ENCODE measurements around the gene NEK6. TPM values are rescaled to one million over a fixed set of nuclear protein-coding genes. Genes with fewer than 3 reads are reported as not detected.

NEK6 gene
- total and polyA plus RNA-seq, 10 donors = 11.2 to 71.3 (median 41.1) TPM

- intact Hi-C loops (cut with DNase I; ENCODE audit: low total_unique reads) = no loop called here
- Histone ChIP-seq H3K9me3 (no peaks in the 10 kb centered on the region), H3K36me3 (peaks cover 0 to 94% (median 41%) of the 10 kb centered on the region in 6 donors), H3K27ac (no peak overlapping the region), H3K4me3 (no peak overlapping the region), H3K27me3 (replicated peaks in 1 of 7) (no peaks in the 10 kb centered on the region), H3K4me1 (peaks cover 0 to 82% (median 19%) of the 10 kb centered on the region in 6 donors)
- no peak for DNase-seq
- no peak for TF ChIP-seq POLR2A (IDR thresholded peaks at IDR 0.05)
- TF ChIP-seq, protein P1, sequence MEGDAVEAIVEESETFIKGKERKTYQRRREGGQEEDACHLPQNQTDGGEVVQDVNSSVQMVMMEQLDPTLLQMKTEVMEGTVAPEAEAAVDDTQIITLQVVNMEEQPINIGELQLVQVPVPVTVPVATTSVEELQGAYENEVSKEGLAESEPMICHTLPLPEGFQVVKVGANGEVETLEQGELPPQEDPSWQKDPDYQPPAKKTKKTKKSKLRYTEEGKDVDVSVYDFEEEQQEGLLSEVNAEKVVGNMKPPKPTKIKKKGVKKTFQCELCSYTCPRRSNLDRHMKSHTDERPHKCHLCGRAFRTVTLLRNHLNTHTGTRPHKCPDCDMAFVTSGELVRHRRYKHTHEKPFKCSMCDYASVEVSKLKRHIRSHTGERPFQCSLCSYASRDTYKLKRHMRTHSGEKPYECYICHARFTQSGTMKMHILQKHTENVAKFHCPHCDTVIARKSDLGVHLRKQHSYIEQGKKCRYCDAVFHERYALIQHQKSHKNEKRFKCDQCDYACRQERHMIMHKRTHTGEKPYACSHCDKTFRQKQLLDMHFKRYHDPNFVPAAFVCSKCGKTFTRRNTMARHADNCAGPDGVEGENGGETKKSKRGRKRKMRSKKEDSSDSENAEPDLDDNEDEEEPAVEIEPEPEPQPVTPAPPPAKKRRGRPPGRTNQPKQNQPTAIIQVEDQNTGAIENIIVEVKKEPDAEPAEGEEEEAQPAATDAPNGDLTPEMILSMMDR (IDR thresholded peaks at IDR 0.05 in 8 of 11, conservative IDR thresholded peaks at IDR 0.05 in 3 of 11) = no peak
- TF ChIP-seq POLR2AphosphoS5 (IDR thresholded peaks at IDR 0.05) = no peak
- WGBS, 5 donors = 78 to 85% (median 80%) methylated on average over 8 of the region's 8 CpGs
These were observed 140.6 kb downstream of the NEK6 start for GRCh38 chr9:124398191-124398935.

GRCh38 chr9:124399323-124399967 is 141.7 kb downstream of the NEK6 start:
- 41 to 65% (median 54%) methylated on average over 12 of the region's 12 CpGs for WGBS, 5 donors
- Histone ChIP-seq H3K4me3 (no peak overlapping the region), H3K9me3 (no peaks in the 10 kb centered on the region), H3K4me1 (peaks cover 0 to 73% (median 13%) of the 10 kb centered on the region in 6 donors), H3K27me3 (replicated peaks in 1 of 7) (no peaks in the 10 kb centered on the region), H3K27ac (peak overlapping the region in 4 of 8 donors; percentile 2 to 39 (median 22)), H3K36me3 (peaks cover 0 to 94% (median 50%) of the 10 kb centered on the region in 6 donors)
- DNase-seq = no peak
- intact Hi-C loops (cut with DNase I; ENCODE audit: low total_unique reads) = no loop called here
- TF ChIP-seq, protein P1 (IDR thresholded peaks at IDR 0.05 in 8 of 11, conservative IDR thresholded peaks at IDR 0.05 in 3 of 11) = no peak
- TF ChIP-seq POLR2A (IDR thresholded peaks at IDR 0.05) = no peak
- peak in 1 of 3 donors; percentile 24 for TF ChIP-seq POLR2AphosphoS5 (IDR thresholded peaks at IDR 0.05)

DNA sequence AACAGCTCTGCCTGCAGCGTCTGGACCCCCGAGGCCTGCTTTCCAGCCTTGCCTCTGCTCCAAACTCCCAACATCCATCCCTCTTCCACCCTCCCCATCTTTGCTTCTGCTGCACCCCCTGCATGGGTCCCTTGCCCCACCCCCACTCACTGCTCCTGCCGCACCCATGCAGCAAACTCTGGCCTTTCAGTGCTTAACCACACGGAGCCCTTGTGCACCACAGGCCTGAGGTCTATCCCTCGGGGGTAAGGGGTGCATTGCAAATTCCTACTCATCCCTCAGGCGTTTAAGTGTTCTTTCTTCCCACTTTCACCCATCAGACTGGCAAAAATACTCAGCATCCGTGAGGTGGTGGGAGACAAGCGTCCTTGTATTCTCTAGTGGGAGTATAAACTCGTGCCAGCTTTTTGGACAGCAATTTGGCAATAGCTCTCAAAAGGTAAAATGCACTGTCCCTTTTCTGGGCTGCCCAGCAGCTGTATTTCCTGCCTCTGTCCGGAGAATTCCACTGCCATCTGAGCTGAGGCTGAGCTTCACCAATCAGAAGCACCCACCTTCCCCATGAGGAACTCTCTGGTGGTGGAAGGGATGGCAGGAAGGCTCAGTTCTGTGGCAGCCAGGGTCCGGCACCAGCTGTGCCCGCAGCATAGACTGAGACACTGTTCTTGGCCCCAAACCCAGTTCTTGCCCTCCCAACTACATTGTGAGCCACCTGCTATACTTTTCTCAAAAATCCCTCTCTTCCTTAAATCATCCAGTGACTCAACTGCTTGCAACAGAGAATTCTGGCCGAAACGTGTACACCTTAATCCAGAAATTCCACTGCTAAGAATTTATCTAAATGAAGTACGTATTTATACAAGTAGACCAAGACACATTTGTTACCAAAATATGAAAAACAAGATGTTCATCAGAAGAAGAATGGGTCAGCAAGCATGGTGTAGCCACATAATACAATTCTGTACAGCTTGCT is 142.5 kb downstream of the NEK6 start:
- Histone ChIP-seq H3K9me3 (no peaks in the 10 kb centered on the region), H3K27ac (peak overlapping the region in 4 of 8 donors; percentile 2 to 39 (median 18)), H3K27me3 (replicated peaks in 1 of 7) (no peaks in the 10 kb centered on the region), H3K36me3 (peaks cover 0 to 95% (median 58%) of the 10 kb centered on the region in 6 donors), H3K4me3 (no peak overlapping the region), H3K4me1 (peaks cover 0 to 65% (median 10%) of the 10 kb centered on the region in 6 donors)
- WGBS, 5 donors = 49 to 72% (median 66%) methylated on average over 15 of the region's 15 CpGs
- intact Hi-C loops (cut with DNase I; ENCODE audit: low total_unique reads) = no loop called here
- TF ChIP-seq, protein P1 (IDR thresholded peaks at IDR 0.05 in 8 of 11, conservative IDR thresholded peaks at IDR 0.05 in 3 of 11) = no peak
- no peak for TF ChIP-seq POLR2AphosphoS5 (IDR thresholded peaks at IDR 0.05)
- TF ChIP-seq POLR2A (IDR thresholded peaks at IDR 0.05) = no peak
- DNase-seq = no peak

Other genes with a start within 250 kb of the NEK6 start
- under 1 TPM in 2 of 7 donors, not detected in 5; 0.27 to 0.28 TPM for gene LHX2, start 246.2 kb upstream of the NEK6 start, total RNA-seq
- under 1 TPM; 0.20 to 0.35 (median 0.30) TPM for gene LHX2, start 246.2 kb upstream of the NEK6 start, polyA plus RNA-seq
- gene PSMB7, start 157.5 kb downstream of the NEK6 start, total RNA-seq = 100 to 1,000 TPM in 3 of 7 donors, 10 to 100 TPM in 4; 71.3 to 123 (median 82.6) TPM
- 100 to 1,000 TPM; 113 to 143 (median 115) TPM for gene PSMB7, start 157.5 kb downstream of the NEK6 start, polyA plus RNA-seq
- gene ADGRD2, start 192.5 kb downstream of the NEK6 start, total RNA-seq = under 1 TPM in 4 of 7 donors, not detected in 3; 0.18 to 0.50 (median 0.33) TPM
- under 1 TPM in 1 of 3 donors, not detected in 2; 0.15 TPM for gene ADGRD2, start 192.5 kb downstream of the NEK6 start, polyA plus RNA-seq
- 100 to 1,000 TPM; 127 to 378 (median 231) TPM for gene NR5A1, start 249.4 kb downstream of the NEK6 start, total RNA-seq
- gene NR5A1, start 249.4 kb downstream of the NEK6 start, polyA plus RNA-seq = 100 to 1,000 TPM in 1 of 3 donors, 10 to 100 TPM in 2; 46.5 to 182 (median 65.0) TPM

All from spleen (tissue), 11 donors.